ENCODE measurements around the gene LRRC56.

Gene LRRC56

DNA sequence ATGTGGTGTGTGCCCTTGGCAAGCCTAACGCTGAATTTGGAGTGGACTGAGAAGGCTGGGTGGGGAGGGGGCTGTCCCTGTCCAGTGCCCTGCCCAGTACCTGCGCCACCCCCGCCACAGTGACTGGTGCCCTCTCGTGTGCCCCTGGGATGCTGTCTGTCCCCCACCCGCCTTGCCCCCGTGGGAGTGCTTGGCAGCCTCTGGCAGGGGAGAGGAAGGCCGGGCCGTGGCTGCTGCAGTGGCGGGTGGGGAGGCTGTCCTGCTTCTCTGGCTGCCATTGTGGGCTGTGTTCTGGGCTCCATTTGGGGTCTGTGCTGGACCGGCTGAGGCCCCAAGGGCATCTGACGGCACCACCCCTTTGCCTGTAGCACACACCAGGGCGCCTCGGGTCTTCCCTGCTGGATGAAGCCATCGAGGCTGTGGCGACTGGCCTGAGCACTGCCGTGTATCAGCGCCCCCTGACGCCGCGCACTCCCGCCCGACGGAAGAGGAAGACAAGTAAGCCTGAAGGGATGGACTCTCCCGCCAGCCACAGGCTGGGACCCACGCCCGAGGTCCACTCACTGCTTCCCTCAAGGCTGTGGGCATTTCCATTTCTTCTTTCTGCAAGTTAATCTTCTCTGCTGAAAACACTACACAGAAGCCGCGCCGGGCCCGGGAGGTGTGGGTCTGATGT lies 60.8 kb downstream of the LRRC56 start:
- DNase-seq (ENCODE audit: low read depth in 2 of 2) = no peak

GRCh38 chr11:601573-602245 lies 64.4 kb downstream of the LRRC56 start:
- DNase-seq (ENCODE audit: low read depth in 2 of 2) = no peak

DNA sequence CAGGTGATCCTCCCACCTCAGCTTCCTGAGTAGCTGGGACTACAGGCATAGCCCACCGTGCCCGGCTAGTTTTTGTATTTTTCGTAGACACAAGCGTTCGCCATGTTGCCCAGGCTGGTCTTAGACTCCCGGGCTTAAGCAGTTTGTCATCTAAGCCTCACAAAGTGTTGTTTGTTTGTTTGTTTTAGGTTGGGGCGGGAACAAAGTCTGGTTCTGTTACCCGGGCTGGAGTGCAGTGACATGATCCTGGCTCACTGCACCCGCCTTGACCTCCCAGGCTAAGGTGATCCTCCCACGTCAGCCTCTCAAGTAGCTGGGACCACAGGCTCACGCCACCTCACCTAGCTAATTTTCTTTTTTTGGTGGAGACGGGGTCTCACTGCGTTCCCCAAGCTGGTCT lies 65.8 kb downstream of the LRRC56 start:
- no peak for DNase-seq (ENCODE audit: low read depth in 2 of 2)

Measured in stimulated activated CD8-positive, alpha-beta memory T cell treated with anti-CD3 and anti-CD28 coated beads, Interleukin-2, amount 100 ng/mL, for 1 hour (primary cell).